Keratinocyte (primary cell): ENCODE results near the gene SYT15. TPM values are rescaled to one million over a fixed set of nuclear protein-coding genes. Genes with fewer than 3 reads are reported as not detected.
A peak's percentile ranks its signal among the peaks of the same experiment; 100 is the strongest.

ENCODE experiments used
- DNase-seq: peaks from one replicate; pipeline ENCODE4 v3.0.0-alpha.2; 2011; ENCODE audit warnings: low read depth, missing footprints, low spot score
- FAIRE-seq: peaks from 2 replicates; lab custom pipeline; 2011; peaks lifted over from hg19 to GRCh38; lab: Jason Lieb, UNC
- H2AFZ ChIP-seq: 2 replicates; pipeline ENCODE4 v1.6.0; 2012; ENCODE audit warnings: low read length, control low read depth, inconsistent platforms; ENCODE audit not compliant: control insufficient read depth
- H3K27ac ChIP-seq: 2 replicates; pipeline ENCODE4 v1.5.1; 2011; ENCODE audit warnings: low read length; ENCODE audit not compliant: control insufficient read depth, insufficient read depth
- H3K27me3 ChIP-seq: 3 replicates; pipeline ENCODE4 v1.6.0; 2011; ENCODE audit warnings: low read length; ENCODE audit not compliant: control insufficient read depth, insufficient read depth; ENCODE audit errors: extremely low read depth
- H3K36me3 ChIP-seq, 2 experiments: 2 replicates in 1 of 2; 3 replicates in 1 of 2; pipeline ENCODE4 v1.5.1; 2011; ENCODE audit warnings: low read length in 2 of 2, mild to moderate bottlenecking in 1 of 2; ENCODE audit not compliant: control insufficient read depth in 2 of 2, insufficient read depth in 2 of 2; ENCODE audit errors: extremely low read depth in 1 of 2
- H3K4me1 ChIP-seq: 3 replicates; pipeline ENCODE4 v1.5.1; 2011; ENCODE audit warnings: low read length; ENCODE audit not compliant: control insufficient read depth, insufficient read depth; ENCODE audit errors: extremely low read depth
- H3K4me2 ChIP-seq: 3 replicates; pipeline ENCODE4 v1.6.0; 2011; ENCODE audit warnings: low read depth, low read length; ENCODE audit not compliant: control insufficient read depth, insufficient read depth; ENCODE audit errors: extremely low read depth
- H3K4me3 ChIP-seq, 3 experiments: fragments of 200-600 bp in 1 of 3; sonication (generic) in 1 of 3; 2 replicates in 2 of 3; 3 replicates in 1 of 3; pipeline ENCODE4 v1.5.1; 2011 to 2016; ENCODE audit warnings: low read length in 3 of 3, mild to moderate bottlenecking in 3 of 3, control low read depth in 2 of 3, inconsistent platforms in 1 of 3, low read depth in 1 of 3, mixed read lengths in 1 of 3, mixed run types in 1 of 3, moderate library complexity in 1 of 3; ENCODE audit not compliant: control insufficient read depth in 2 of 3, insufficient read depth in 2 of 3; ENCODE audit errors: extremely low read depth in 1 of 3
- H3K79me2 ChIP-seq: 2 replicates; pipeline ENCODE4 v1.6.0; 2012; ENCODE audit warnings: low read length; ENCODE audit not compliant: control insufficient read depth, insufficient read depth
- H3K9ac ChIP-seq: 3 replicates; pipeline ENCODE4 v1.6.0; 2011; ENCODE audit warnings: low read length; ENCODE audit not compliant: control insufficient read depth, insufficient read depth; ENCODE audit errors: extremely low read depth
- H3K9me1 ChIP-seq: 3 replicates; pipeline ENCODE4 v1.6.0; 2011; ENCODE audit warnings: low read length; ENCODE audit not compliant: control insufficient read depth, insufficient read depth; ENCODE audit errors: extremely low read depth
- H3K9me3 ChIP-seq: 2 replicates; pipeline ENCODE4 v1.5.1; 2012; ENCODE audit warnings: low read depth, low read length; ENCODE audit not compliant: control insufficient read depth
- H4K20me1 ChIP-seq: 3 replicates; pipeline ENCODE4 v1.6.0; 2011; ENCODE audit warnings: low read length; ENCODE audit not compliant: control insufficient read depth, insufficient read depth; ENCODE audit errors: extremely low read depth
- EZH2 ChIP-seq: IDR thresholded peaks from one replicate; pipeline ENCODE4 v1.6.1; 2012; ENCODE audit warnings: inconsistent platforms, mild to moderate bottlenecking, low read length, moderate library complexity
- dilution Hi-C: fragments of 300-500 bp; cut with MboI; formaldehyde crosslinking; loops from one replicate; pipeline ENCODE4 v1.7.0; 2020; ENCODE audit warnings: low sequenced_read_pairs; ENCODE audit not compliant: extremely low pct_ligation_motif_present
- polyA plus RNA-seq, 5 experiments: library from polyadenylated mRNA; depleted of rRNA in 3 of 5; stranded (reverse) in 3 of 5; stranded (forward) in 1 of 5; unstranded in 1 of 5; fragments of >200 nt; gene quantifications; 1 replicate in 1 of 5; 2 replicates in 3 of 5; 3 replicates in 1 of 5; pipeline versions ENCODE4 v1.2.1 to v1.2.3, GENCODE V29; 2011 to 2012; ENCODE audit warnings: missing spikeins in 2 of 5, low read depth in 1 of 5, low replicate concordance in 1 of 5
- TF ChIP-seq, protein P1 (sequence below), 3 experiments: IDR thresholded peaks in 1 of 3; conservative IDR thresholded peaks in 1 of 3; optimal IDR thresholded peaks in 1 of 3; 2 replicates in 2 of 3; 3 replicates in 1 of 3; pipeline versions ENCODE3 to v1.5.1; 2011; ENCODE audit warnings: low read length in 3 of 3, mild to moderate bottlenecking in 3 of 3, moderate library complexity in 2 of 3, control low read depth in 1 of 3, inconsistent platforms in 1 of 3; ENCODE audit not compliant: insufficient read depth in 2 of 3; ENCODE audit errors: extremely low read depth in 1 of 3

SYT15 gene
- polyA plus RNA-seq, 1 donor (not counting 4 experiments of a cell fraction or from before 2014, with no cell fraction given), result 0.16 TPM

DNA sequence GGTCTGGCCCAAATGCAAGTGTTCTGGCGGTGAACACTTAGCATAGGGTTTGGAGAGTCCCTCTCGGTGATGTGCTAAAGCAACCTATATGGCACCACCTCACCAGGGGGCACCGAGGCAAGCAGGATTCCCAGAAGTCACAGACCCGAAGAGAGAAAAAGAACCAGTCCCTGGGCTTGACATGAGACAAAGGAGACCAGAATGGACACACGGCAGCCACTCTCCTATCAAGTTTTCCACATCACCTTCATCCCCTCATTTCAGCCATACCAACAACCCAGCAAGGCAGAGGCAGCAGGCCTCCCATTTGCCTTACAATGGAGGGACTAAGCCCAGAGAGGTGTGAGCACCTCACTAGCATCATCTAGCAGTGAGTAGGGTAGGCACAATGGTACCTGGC lies 42.1 kb upstream of the SYT15 start:
- H3K27ac ChIP-seq, result no peak overlapping the region

DNA sequence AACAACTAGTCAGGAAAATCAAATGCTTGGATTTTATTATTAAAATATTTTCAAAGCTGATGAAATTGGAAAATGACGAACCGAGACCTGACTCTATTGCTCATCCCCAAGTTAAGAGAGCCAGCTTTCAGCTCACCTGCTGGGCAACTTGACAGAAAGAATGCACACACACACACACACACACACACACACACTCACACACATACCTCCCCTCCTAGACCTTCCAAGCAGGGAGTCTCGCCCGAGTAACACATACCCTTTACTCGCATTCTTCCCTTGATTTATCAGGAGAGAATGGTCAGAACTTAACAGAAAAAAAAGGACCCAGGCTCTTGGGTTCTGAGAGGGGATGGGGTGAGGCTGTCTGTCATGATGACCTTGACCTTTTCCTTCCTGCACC lies 41.6 kb upstream of the SYT15 start:
- DNase-seq (no peak), FAIRE-seq (no peak)
- dilution Hi-C loops, result no loop called here
- H3K27me3 ChIP-seq, result peaks cover 40% of the 10 kb centered on the region
- no peaks in the 10 kb centered on the region for H3K9me1 ChIP-seq
- no peaks in the 10 kb centered on the region for H3K4me1 ChIP-seq
- no peak overlapping the region for H2AFZ ChIP-seq
- no peaks in the 10 kb centered on the region for H3K79me2 ChIP-seq
- no peak overlapping the region for H3K27ac ChIP-seq
- no peaks in the 10 kb centered on the region for H3K9me3 ChIP-seq
- no peak overlapping the region for H3K9ac ChIP-seq
- no peak overlapping the region for H3K4me2 ChIP-seq
- no peaks in the 10 kb centered on the region for H4K20me1 ChIP-seq
- no peaks in the 10 kb centered on the region for H3K36me3 ChIP-seq
- H3K4me3 ChIP-seq, result no peak overlapping the region
- TF ChIP-seq, protein P1, sequence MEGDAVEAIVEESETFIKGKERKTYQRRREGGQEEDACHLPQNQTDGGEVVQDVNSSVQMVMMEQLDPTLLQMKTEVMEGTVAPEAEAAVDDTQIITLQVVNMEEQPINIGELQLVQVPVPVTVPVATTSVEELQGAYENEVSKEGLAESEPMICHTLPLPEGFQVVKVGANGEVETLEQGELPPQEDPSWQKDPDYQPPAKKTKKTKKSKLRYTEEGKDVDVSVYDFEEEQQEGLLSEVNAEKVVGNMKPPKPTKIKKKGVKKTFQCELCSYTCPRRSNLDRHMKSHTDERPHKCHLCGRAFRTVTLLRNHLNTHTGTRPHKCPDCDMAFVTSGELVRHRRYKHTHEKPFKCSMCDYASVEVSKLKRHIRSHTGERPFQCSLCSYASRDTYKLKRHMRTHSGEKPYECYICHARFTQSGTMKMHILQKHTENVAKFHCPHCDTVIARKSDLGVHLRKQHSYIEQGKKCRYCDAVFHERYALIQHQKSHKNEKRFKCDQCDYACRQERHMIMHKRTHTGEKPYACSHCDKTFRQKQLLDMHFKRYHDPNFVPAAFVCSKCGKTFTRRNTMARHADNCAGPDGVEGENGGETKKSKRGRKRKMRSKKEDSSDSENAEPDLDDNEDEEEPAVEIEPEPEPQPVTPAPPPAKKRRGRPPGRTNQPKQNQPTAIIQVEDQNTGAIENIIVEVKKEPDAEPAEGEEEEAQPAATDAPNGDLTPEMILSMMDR (optimal IDR thresholded peaks at IDR 0.05 in 1 of 3, IDR thresholded peaks at IDR 0.05 in 1 of 3, conservative IDR thresholded peaks at IDR 0.05 in 1 of 3; ENCODE audit: extremely low read depth in 1 of 3, insufficient read depth in 2 of 3, low read length in 3 of 3), result no peak
- no peak for TF ChIP-seq EZH2

More for the DNA sequence above, 42.1 kb upstream of the SYT15 start:
- H3K36me3 ChIP-seq, result no peaks in the 10 kb centered on the region
- dilution Hi-C loops, result no loop called here
- no peak overlapping the region for H3K4me3 ChIP-seq
- peaks cover 35% of the 10 kb centered on the region for H3K27me3 ChIP-seq
- no peaks in the 10 kb centered on the region for H3K9me1 ChIP-seq
- no peaks in the 10 kb centered on the region for H3K9me3 ChIP-seq
- FAIRE-seq (no peak), DNase-seq (no peak)
- H3K9ac ChIP-seq, result no peak overlapping the region
- H3K4me2 ChIP-seq, result no peak overlapping the region
- TF ChIP-seq, protein P1 (optimal IDR thresholded peaks at IDR 0.05 in 1 of 3, IDR thresholded peaks at IDR 0.05 in 1 of 3, conservative IDR thresholded peaks at IDR 0.05 in 1 of 3; ENCODE audit: extremely low read depth in 1 of 3, insufficient read depth in 2 of 3, low read length in 3 of 3), result no peak
- TF ChIP-seq EZH2, result peak; percentile 30
- H2AFZ ChIP-seq, result no peak overlapping the region
- no peaks in the 10 kb centered on the region for H3K4me1 ChIP-seq
- H4K20me1 ChIP-seq, result no peaks in the 10 kb centered on the region
- H3K79me2 ChIP-seq, result no peaks in the 10 kb centered on the region
